Nucleus accumbens (tissue), 56 donors: ENCODE measurements around the gene BRD7.
A peak's percentile ranks its signal among the peaks of the same experiment; 100 is the strongest.

ENCODE experiments used
- DNase-seq, 56 donors: peaks; one replicate each; lab custom pipeline; 2025; lab: John Stamatoyannopoulos, UW

The BRD7 gene

DNA sequence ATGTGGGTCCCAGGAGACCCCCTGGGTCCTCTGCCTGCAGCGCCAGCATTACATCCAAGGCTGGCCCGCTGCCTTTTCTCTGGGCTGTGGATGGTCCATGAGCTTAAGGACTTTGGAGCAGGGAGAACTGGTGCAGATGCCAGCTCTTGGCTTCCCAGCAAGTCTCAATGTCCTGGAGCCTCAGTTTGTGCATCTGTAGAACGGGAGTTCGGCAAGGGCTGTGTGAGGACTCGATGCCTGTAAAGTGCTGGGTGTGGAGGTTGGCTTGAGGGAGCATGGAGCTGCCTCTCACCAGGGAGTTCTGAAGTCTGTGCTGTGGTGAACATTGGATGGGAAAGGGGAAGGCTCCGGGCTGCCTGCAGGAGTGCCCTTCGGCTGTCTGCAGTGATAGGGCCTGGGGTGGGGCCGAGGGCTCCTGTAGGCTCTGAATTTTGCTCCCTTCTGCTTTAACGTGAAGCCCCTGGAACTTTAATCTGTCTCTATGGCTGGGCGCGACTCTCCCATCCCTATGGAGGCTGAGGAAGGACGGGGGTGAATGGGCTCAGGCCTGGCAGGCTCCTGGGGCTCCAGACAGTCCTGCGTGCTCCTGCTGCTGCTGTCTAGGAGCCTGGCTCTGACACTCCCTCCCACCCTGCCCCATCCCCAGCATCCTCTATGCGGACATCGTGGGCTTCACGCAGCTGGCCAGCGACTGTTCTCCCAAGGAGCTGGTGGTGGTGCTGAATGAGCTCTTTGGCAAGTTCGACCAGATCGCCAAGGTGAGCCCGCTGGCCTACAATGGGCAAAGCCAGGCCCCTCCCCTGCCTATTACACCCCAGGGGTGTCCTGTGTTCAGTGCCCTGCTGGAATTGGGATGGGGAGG, 74.6 kb downstream of the BRD7 start:
- no peak for DNase-seq

DNA sequence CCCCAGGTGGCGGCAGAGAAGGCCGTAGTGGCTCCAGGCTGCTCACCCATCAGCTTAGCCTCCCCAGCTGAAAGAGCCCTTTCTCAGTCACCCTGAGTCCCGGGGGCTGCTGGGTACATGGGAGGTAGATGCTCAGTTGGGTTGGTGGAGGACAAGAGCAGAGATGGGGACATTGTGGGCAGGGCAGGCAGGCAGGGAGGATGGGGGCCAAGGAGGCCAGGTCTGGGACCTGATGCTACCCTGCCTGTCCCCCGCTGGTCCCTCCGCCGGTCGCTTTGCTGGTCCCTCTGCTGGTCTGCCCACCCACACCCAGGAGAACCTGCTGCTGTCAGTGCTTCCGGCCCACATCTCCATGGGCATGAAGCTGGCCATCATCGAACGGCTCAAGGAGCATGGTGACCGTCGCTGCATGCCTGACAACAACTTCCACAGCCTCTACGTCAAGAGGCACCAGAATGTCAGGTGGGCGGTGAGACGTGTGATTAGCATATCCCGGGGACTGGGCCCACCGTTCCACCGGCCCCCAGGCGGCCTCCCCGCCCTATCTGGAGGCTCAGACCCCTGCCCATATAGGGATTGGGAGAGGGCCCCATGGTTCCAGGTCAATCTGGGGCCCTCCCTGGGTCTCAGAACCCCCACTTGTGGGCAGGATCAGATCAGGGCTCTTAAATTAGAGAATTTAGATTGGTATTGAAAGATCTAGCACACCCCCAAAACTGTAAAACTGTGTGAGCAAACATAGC, 75.6 kb downstream of the BRD7 start:
- DNase-seq, result no peak

- no peak for DNase-seq
These were observed 76.2 kb downstream of the BRD7 start for GRCh38 chr16:50292566-50292948.

DNA sequence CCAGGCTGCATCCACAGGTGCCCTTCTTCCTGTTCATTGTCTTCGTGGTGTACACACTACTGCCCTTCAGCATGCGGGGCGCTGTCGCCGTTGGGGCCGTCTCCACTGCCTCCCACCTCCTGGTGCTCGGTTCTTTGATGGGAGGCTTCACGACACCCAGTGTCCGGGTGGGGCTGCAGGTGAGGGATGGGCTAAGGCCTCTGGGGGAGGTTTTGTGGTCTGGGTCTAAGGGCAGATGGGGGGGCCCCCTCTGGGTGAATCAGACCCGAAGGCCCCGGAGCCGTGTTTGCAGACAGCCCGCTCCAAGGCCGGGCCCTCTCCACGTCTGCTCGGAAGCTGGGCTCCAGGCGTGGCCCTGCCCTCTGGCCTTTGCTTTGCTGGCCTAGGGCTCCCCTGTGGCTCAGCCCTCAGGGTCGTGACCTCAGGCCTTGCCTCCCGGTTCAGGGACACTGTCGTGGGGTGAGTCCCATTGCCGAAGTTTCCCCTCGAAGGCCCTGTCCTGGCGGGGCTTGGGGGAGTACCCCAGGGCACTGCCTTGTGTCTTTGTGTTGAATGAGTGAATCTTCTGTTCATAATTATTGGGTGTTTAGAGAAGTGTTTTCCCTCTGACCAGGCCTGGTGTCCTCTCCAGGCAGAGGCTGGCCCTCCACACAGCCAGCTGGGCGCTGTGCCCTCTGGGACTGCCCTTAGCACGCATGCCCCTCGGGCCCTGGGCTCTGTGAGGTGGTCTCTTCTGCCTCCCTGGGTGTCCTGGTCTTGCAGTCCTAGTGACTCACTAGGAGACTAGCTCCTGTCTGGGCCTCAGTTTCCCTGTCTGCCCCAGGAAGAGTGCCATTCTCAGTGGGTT, 76.8 kb downstream of the BRD7 start:
- no peak for DNase-seq

GRCh38 chr16:50290856-50291255, 77.9 kb downstream of the BRD7 start:
- DNase-seq, result no peak

DNA sequence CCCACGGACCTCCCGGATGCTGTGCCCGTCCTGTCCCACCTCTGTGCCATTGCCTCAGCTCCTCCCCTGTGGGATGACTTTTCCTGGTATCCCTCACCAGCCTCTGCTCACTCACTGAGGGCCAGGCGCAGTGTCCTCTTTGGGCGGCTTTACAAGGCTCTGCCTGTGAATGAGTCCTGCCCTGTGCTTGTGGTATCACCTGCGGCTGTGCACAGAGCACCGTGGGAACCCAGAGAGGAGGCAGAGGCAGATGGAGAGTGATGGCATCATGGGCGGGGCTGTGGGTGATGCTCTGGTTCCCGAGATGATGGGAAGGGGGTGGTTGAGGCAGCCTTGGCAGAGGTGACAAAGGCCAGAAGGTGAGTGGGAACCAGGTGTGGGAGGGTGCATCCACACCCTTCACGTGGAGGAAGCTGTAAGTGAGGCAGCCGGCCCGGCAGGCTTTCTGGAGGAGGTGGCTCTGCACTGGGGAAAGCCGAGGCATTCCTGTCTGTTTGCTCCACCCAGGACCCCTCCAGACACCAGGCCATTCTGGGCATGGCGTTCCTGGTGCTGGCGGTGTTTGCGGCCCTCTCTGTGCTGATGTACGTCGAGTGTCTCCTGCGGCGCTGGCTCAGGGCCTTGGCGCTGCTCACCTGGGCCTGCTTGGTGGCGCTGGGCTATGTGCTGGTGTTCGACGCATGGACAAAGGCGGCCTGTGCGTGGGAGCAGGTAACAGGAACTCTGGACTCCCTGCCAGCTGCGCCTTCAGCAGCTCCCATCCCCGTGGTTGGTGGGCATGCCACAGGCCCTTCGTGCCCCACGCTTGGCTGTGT, 78.6 kb downstream of the BRD7 start:
- no peak for DNase-seq

DNA sequence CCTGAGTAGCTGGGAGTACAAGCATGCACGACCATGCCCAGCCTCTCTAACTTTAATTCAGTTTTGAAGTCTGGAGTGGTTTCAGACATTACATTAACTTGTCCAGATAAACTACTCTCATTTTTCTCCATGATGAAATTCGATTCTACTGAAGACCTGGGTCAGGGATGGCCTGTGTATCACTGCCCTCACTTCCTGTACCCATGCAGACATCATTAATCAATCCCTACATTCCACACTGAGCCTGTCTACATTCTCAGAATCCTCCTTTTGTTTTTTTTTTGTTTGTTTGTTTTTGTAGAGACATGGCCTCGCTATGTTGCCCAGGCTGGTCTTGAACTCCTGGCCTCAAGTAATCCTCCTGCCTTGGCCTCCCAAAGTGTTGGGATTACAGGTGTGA, 79.9 kb downstream of the BRD7 start:
- no peak for DNase-seq

DNA sequence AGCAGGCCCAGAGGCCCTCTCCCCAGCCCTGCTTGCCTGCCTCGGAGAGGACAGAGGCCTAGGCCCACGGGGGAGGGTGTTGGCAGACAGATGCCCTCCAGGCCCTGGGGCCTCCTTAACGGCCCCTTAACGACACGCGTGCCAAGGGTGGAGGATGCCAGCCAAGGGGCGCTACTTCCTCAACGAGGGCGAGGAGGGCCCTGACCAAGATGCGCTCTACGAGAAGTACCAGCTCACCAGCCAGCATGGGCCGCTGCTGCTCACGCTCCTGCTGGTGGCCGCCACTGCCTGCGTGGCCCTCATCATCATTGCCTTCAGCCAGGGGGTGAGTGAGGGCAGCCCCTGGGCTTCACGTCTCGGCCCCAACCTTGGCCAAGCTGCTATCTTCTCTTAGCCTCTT, 80.8 kb downstream of the BRD7 start:
- no peak for DNase-seq

- no peak for DNase-seq
These were observed 82.1 kb downstream of the BRD7 start for GRCh38 chr16:50286681-50287080.

- DNase-seq, result no peak
These were observed 83.3 kb downstream of the BRD7 start for GRCh38 chr16:50285406-50286003.

GRCh38 chr16:50284131-50284911, 84.5 kb downstream of the BRD7 start:
- no peak for DNase-seq

- no peak for DNase-seq
These were observed 85.7 kb downstream of the BRD7 start for GRCh38 chr16:50282955-50283631.

GRCh38 chr16:50282010-50282538, 86.7 kb downstream of the BRD7 start:
- peak in 30 of 56 donors; percentile 15 to 61 (median 26) for DNase-seq

DNA sequence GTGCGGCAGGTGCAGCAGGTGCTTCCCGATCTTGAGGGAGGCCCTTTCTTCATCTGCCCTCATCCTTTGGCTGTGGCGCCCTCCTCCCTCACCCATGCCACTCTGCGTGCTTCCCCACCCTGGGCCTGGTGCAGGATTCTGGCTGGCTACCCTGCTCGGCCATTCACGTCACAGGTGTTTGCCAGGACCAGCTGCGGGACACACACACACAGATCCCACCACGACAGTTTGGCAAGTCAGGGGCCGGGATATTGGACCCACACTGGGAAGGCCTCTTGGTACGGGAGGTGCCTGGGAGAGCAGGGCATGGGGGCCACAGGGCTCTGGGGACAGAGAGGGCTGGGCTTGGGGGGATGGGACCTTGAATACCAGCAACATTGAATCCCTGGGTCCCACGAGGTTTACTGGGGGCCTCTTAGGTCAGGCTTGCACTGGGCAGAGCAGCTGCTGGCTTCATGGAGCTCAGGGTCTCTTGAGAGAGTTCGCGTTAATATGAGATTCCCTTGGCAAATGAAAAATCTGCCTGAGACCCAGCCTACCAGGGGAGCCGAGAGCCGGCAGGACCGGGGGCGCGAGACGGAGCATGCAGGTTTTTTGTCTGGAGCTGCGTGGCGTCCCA, 87.3 kb downstream of the BRD7 start:
- no peak for DNase-seq

DNA sequence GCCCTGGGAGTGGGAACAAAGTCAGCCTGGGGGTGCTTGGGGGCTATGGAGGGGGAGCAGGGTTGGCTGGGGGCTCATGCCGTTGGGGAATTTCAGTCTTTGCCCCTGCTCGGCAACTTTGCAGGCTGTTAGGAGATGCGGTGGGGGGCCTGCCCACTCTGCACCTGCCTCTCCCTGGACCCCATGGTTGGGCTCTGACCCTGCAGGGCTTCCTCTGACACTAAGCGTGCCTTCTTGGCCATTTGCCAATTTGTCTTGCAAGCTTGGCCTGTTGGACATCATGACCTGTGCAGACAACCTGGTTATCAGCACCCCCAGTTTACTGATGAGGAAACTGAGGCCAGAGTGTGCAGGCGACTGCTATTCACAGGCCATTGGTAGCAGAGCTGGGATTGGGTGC, 87.9 kb downstream of the BRD7 start:
- no peak for DNase-seq

GRCh38 chr16:50279504-50279865, 89.3 kb downstream of the BRD7 start:
- no peak for DNase-seq

DNA sequence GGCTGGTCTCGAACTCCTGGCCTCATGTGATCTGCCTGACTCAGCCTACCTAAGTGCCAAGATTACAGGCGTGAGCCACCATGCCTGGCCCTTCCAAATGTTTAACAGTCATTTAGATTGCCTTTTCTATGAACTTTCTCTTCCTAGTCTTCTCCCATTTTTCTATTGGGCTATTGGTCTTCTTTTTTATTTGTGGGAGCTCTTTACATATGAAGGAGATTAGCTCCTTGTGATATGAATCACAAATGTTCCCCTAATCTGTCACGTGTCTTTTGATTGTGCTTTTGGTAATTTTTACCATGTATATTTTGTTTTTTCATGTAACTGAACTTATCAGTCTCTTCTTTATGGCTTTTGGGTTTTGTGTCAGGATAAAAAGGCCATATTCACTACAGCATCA, 90.5 kb downstream of the BRD7 start:
- DNase-seq, result no peak
